Measurements from ENCODE around the gene SYCN. TPM values are rescaled to one million over a fixed set of nuclear protein-coding genes. Genes with fewer than 3 reads are reported as not detected.
"Not testable (repeated sequence)": the region's sequence is repeated elsewhere in the genome, so short reads cannot be mapped to it uniquely, and the experiment has no call there.

The SYCN gene
- total RNA-seq, 1 donor from 2014 or later: not detected

DNA sequence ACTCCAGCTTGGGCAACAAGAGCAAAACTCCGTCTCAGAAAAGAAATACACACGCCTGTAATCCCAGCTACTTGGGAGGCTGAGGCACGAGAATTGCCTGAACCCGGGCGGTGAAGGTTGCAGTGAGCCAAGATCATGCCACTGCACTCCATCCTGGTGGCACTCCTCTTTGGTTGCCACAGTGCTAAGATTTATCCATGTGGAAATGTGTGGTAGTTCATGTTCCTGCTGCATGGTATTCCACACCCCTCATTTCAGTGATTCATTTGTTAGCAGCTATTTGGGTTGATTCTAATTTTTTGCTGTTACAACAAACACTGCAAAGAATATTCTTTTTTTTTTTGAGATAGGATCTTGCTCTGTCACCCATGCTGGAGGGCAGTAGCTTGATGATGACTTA is 28.6 kb upstream of the SYCN start:
- Histone ChIP-seq H3K9me3 (no peaks in the 10 kb centered on the region), H3K4me3 (no peak overlapping the region), H3K36me3 (no peaks in the 10 kb centered on the region), H3K27ac (no peak overlapping the region), H3K4me1 (peaks cover 3% of the 10 kb centered on the region), H3K27me3 (no peaks in the 10 kb centered on the region)
- intact Hi-C loops (cut with DNase I): no loop called here
- DNase-seq: no peak
- ATAC-seq: no peak
- TF ChIP-seq, protein P1, sequence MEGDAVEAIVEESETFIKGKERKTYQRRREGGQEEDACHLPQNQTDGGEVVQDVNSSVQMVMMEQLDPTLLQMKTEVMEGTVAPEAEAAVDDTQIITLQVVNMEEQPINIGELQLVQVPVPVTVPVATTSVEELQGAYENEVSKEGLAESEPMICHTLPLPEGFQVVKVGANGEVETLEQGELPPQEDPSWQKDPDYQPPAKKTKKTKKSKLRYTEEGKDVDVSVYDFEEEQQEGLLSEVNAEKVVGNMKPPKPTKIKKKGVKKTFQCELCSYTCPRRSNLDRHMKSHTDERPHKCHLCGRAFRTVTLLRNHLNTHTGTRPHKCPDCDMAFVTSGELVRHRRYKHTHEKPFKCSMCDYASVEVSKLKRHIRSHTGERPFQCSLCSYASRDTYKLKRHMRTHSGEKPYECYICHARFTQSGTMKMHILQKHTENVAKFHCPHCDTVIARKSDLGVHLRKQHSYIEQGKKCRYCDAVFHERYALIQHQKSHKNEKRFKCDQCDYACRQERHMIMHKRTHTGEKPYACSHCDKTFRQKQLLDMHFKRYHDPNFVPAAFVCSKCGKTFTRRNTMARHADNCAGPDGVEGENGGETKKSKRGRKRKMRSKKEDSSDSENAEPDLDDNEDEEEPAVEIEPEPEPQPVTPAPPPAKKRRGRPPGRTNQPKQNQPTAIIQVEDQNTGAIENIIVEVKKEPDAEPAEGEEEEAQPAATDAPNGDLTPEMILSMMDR (IDR thresholded peaks at IDR 0.05): no peak

DNA sequence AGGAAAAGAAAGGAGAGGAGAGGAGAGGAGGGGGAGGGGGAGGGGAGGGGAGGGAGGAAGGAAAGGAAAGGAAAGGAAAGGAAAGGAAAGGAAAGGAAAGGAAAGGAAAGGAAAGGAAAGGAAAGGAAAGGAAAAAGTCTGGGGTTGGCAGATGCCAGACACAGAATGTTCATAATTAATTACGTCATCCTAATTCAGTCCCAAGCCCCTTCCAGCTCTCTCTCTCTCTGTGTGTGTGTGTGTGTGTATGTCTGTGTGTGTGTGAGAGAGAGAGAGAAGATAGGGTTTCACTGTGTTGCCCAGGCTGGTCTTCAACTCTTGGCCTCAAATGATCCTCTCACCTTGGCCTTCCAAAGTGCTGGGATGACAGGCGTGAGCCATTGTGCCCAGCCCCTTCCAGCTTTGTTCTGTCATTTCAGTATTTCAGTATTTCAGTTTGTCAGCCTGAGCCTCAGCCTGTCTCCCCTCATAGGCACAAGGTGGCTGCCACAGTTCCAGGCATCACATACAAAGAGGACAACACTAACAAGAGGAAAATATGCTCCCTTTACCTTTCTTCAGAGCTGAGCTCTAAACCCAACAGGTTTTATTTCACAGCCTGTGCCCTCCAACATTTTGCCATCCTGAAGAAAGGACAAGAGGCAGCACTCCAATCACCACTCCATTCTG is 26.2 kb upstream of the SYCN start:
- intact Hi-C loops (cut with DNase I): no loop called here
- H3K9me3 ChIP-seq: no peaks in the 10 kb centered on the region
- no peak overlapping the region for H3K27ac ChIP-seq
- peaks cover 1% of the 10 kb centered on the region for H3K27me3 ChIP-seq
- no peak overlapping the region for H3K4me3 ChIP-seq
- ATAC-seq: no peak
- no peaks in the 10 kb centered on the region for H3K4me1 ChIP-seq
- TF ChIP-seq, protein P1 (IDR thresholded peaks at IDR 0.05): no peak
- DNase-seq: no peak
- H3K36me3 ChIP-seq: no peaks in the 10 kb centered on the region

- ATAC-seq: no peak
- TF ChIP-seq, protein P1 (IDR thresholded peaks at IDR 0.05): no peak
- Histone ChIP-seq H3K27ac (no peak overlapping the region), H3K27me3 (peaks cover 21% of the 10 kb centered on the region), H3K4me3 (no peak overlapping the region), H3K9me3 (no peaks in the 10 kb centered on the region), H3K36me3 (no peaks in the 10 kb centered on the region), H3K4me1 (no peaks in the 10 kb centered on the region)
- no peak for DNase-seq
- intact Hi-C loops (cut with DNase I): no loop called here
These were observed 20.8 kb upstream of the SYCN start for GRCh38 chr19:39224910-39225309.

DNA sequence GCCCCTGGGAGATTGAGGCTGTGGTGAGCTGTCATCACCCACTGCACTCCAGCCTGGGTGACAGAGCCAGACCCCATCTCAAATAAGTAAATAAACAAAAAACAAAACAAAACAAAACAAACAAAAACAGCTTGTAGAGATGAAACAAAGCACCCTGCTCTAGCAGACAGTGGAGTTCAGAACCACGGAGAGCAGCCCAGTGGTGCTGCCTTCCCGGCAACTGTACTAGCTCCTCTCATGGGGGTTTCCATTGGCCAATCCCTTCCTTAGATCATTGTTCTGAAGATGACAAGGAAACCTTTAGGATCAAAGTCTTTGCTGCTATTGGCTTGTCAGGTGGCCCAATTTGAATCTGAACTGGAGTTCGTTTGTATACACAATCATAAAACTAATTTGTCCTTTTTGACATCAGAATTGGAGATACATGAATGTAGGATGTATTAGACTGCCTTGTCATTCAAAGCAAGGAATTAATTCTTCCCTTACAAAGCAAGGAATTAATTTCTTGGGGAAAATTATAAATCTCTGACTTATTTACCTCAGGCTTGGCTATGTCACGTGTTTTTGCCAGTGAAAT is 19.7 kb upstream of the SYCN start:
- Histone ChIP-seq H3K27me3 (peaks cover 21% of the 10 kb centered on the region), H3K36me3 (no peaks in the 10 kb centered on the region), H3K4me1 (no peaks in the 10 kb centered on the region), H3K9me3 (no peaks in the 10 kb centered on the region), H3K4me3 (no peak overlapping the region), H3K27ac (no peak overlapping the region)
- intact Hi-C loops (cut with DNase I): no loop called here
- DNase-seq (no peak), ATAC-seq (no peak)
- TF ChIP-seq, protein P1 (IDR thresholded peaks at IDR 0.05): no peak

GRCh38 chr19:39219108-39219507 is 15.0 kb upstream of the SYCN start:
- H3K4me3 ChIP-seq; H3K4me1 ChIP-seq; DNase-seq; H3K27ac ChIP-seq; H3K36me3 ChIP-seq; H3K27me3 ChIP-seq; ATAC-seq; H3K9me3 ChIP-seq; intact Hi-C loops (cut with DNase I): not testable (repeated sequence)

- TF ChIP-seq, protein P1 (IDR thresholded peaks at IDR 0.05): no peak
- no peak for ATAC-seq
These were observed 14.4 kb upstream of the SYCN start for GRCh38 chr19:39218230-39219007.

More at GRCh38 chr19:39218230-39219007, 14.4 kb upstream of the SYCN start:
- no peak for DNase-seq
- Histone ChIP-seq H3K36me3 (no peaks in the 10 kb centered on the region), H3K27ac (no peak overlapping the region), H3K27me3 (peaks cover 1% of the 10 kb centered on the region), H3K4me1 (no peaks in the 10 kb centered on the region), H3K9me3 (no peaks in the 10 kb centered on the region), H3K4me3 (no peak overlapping the region)
- intact Hi-C loops (cut with DNase I): no loop called here

Measured in upper lobe of right lung (tissue), 1 donor.